ENCODE measurements around the gene NHSL2.

GRCh38 chrX:71954458-71954857 lies 43.8 kb downstream of the NHSL2 start:
- TF ChIP-seq CTCF (conservative IDR thresholded peaks at IDR 0.05; ENCODE audit: low read depth, low read length) (no peak), EZH2 (IDR thresholded peaks at IDR 0.05; ENCODE audit: borderline replicate concordance, low read depth, low read length, poor library complexity, severe bottlenecking) (no peak)

All from A673 (cell line).